K562 (cell line): ENCODE data around the gene FADD. TPM values are rescaled to one million over a fixed set of nuclear protein-coding genes. Genes with fewer than 3 reads are reported as not detected.
A peak's percentile ranks its signal among the peaks of the same experiment; 100 is the strongest.

ENCODE experiments used
- BCOR ChIP-seq: fragments of 450-650 bp; IDR thresholded peaks from 2 replicates; pipeline ENCODE4 v1.6.1; 2016
- C11orf30 ChIP-seq: fragments of 450-650 bp; IDR thresholded peaks from 2 replicates; pipeline ENCODE4 v1.6.1; 2016; ENCODE audit warnings: low read depth, mild to moderate bottlenecking
- CREM ChIP-seq: IDR thresholded peaks from 2 replicates; pipeline ENCODE4 v1.6.1; 2014; ENCODE audit warnings: antibody characterized with exemption, low read depth
- EGR1 ChIP-seq: fragments of 450-650 bp; conservative IDR thresholded peaks from 2 replicates; pipeline ENCODE4 v1.6.1; 2017; ENCODE audit warnings: mild to moderate bottlenecking
- EWSR1 ChIP-seq: fragments of 450-650 bp; IDR thresholded peaks from 2 replicates; pipeline ENCODE4 v1.6.1; 2018; ENCODE audit warnings: borderline replicate concordance, mild to moderate bottlenecking, low read depth, moderate library complexity; ENCODE audit not compliant: partially characterized antibody
- HNRNPLL ChIP-seq: fragments of 200-400 bp; formaldehyde crosslinking; IDR thresholded peaks from 2 replicates; pipeline ENCODE4 v1.6.1; 2017; ENCODE audit warnings: low read length, low read depth, mild to moderate bottlenecking; ENCODE audit not compliant: poor library complexity, severe bottlenecking
- MECOM ChIP-seq: fragments of 250-450 bp; sonication (Bioruptor Pico); IDR thresholded peaks from 2 replicates; pipeline ENCODE4 v1.8.0; 2022; ENCODE audit warnings: inconsistent platforms
- RFX7 ChIP-seq: fragments of 250-450 bp; sonication (Bioruptor Pico); IDR thresholded peaks from 2 replicates; pipeline ENCODE4 v1.5.1; 2021; ENCODE audit warnings: mild to moderate bottlenecking
- SMARCE1 ChIP-seq: fragments of 450-650 bp; IDR thresholded peaks from 2 replicates; pipeline ENCODE4 v1.7.1; 2016; ENCODE audit warnings: mild to moderate bottlenecking
- YY1 ChIP-seq, 3 experiments: IDR thresholded peaks; 2 replicates each; pipeline ENCODE4 v1.6.1; 2011; ENCODE audit warnings: low read length in 2 of 3, mild to moderate bottlenecking in 2 of 3, moderate library complexity in 2 of 3, borderline replicate concordance in 1 of 3, control low read depth in 1 of 3, low read depth in 1 of 3; ENCODE audit not compliant: insufficient read depth in 3 of 3, insufficient replicate concordance in 2 of 3, control insufficient read depth in 1 of 3, insufficient read length in 1 of 3; ENCODE audit errors: extremely low read depth in 1 of 3
- ZBTB9 ChIP-seq: fragments of 450-650 bp; formaldehyde crosslinking; IDR thresholded peaks from 2 replicates; pipeline ENCODE4 v1.4.0; 2020; ENCODE audit warnings: mild to moderate bottlenecking, moderate library complexity
- ZFP30 ChIP-seq: fragments of 250-450 bp; sonication (Bioruptor Pico); IDR thresholded peaks from 2 replicates; pipeline ENCODE4 v1.8.0; 2022; ENCODE audit warnings: moderate library complexity, mild to moderate bottlenecking, inconsistent platforms, borderline replicate concordance
- ZFP91 ChIP-seq: sonication (generic); formaldehyde crosslinking; IDR thresholded peaks from 2 replicates; pipeline ENCODE4 v1.8.0; 2022; ENCODE audit warnings: mild to moderate bottlenecking, missing genetic modification reagents
- ZNF12 ChIP-seq: sonication (generic); formaldehyde crosslinking; IDR thresholded peaks from 2 replicates; pipeline ENCODE4 v1.4.0; 2020; ENCODE audit warnings: mild to moderate bottlenecking, missing genetic modification reagents
- ZNF316 ChIP-seq: fragments of 450-650 bp; IDR thresholded peaks from 2 replicates; pipeline ENCODE4 v1.6.1; 2016
- ZNF41 ChIP-seq: fragments of 250-450 bp; sonication (Bioruptor Pico); conservative IDR thresholded peaks from 2 replicates; pipeline ENCODE4 v1.4.0; 2020; ENCODE audit warnings: mild to moderate bottlenecking
- ZNF431 ChIP-seq: sonication (generic); formaldehyde crosslinking; IDR thresholded peaks from 2 replicates; pipeline ENCODE4 v1.8.0; 2022; ENCODE audit warnings: mild to moderate bottlenecking, missing genetic modification reagents
- ZNF586 ChIP-seq: fragments of 450-650 bp; formaldehyde crosslinking; conservative IDR thresholded peaks from 2 replicates; pipeline ENCODE4 v1.4.0; 2020; ENCODE audit warnings: mild to moderate bottlenecking, moderate library complexity
- polyA plus RNA-seq, 8 experiments: library from polyadenylated mRNA; depleted of rRNA in 4 of 8; stranded (reverse) in 5 of 8; unstranded in 3 of 8; fragments of >200 nt; fragmentation: Nextera tagmentation in 2 of 8; fragmentation: Illumina TruSeq in 1 of 8; extraction: Ambion mirVana in 2 of 8; extraction: Trizol in 1 of 8; gene quantifications; 2 replicates each; pipeline versions ENCODE4 v1.2.1 to v1.2.3, GENCODE V29; 2011 to 2014; ENCODE audit warnings: inconsistent platforms in 1 of 8, missing spikeins in 1 of 8
- total RNA-seq, 7 experiments: library from RNA; depleted of rRNA in 6 of 7; stranded (reverse); fragments of >200 nt in 6 of 7; fragmentation: Illumina TruSeq in 2 of 7; extraction: Trizol in 2 of 7; gene quantifications; 2 replicates each; pipeline versions ENCODE4 v1.2.1 to v1.2.3, GENCODE V29; 2011 to 2021; ENCODE audit warnings: low replicate concordance in 1 of 7
- TF ChIP-seq, protein P1 (sequence below): sonication (generic); formaldehyde crosslinking; IDR thresholded peaks from 2 replicates; pipeline ENCODE4 v1.8.0; 2023; ENCODE audit warnings: mild to moderate bottlenecking, missing genetic modification reagents
- TF ChIP-seq, protein P2 (sequence below): fragments of 450-650 bp; IDR thresholded peaks from 2 replicates; pipeline ENCODE4 v1.6.1; 2016; ENCODE audit warnings: missing biosample characterization, missing genetic modification characterization

The FADD gene
- total and polyA plus RNA-seq, 9 of the 15 experiments (the other 6 are each of a cell fraction or from before 2014, with no cell fraction given) = 0.29 to 26.9 (median 20.4) TPM

- TF ChIP-seq ZBTB9 (CRISPR knock-in tag) = no peak; the same call in 1 of the 2 replicates
- TF ChIP-seq YY1 (IDR thresholded peaks at IDR 0.05; ENCODE audit: borderline replicate concordance in 1 of 3, control insufficient read depth in 1 of 3, extremely low read depth in 1 of 3, insufficient read depth in 3 of 3, insufficient read length in 1 of 3, insufficient replicate concordance in 2 of 3, low read depth in 1 of 3, low read length in 2 of 3) = no peak
- TF ChIP-seq RFX7 = no peak
- TF ChIP-seq SMARCE1 = peak; percentile 84; the same call in 1 of the 2 replicates
- TF ChIP-seq ZNF41 (CRISPR knock-in tag) = no peak
- TF ChIP-seq MECOM (CRISPR knock-in tag) = no peak
- peak; percentile 58; the same call in 1 of the 2 replicates for TF ChIP-seq C11orf30
- TF ChIP-seq ZNF586 (CRISPR knock-in tag) = no peak
- no peak for TF ChIP-seq EWSR1
- TF ChIP-seq EGR1 = peak; percentile 82
- no peak for TF ChIP-seq ZFP91 (CRISPR knock-in tag)
- TF ChIP-seq, protein P1, sequence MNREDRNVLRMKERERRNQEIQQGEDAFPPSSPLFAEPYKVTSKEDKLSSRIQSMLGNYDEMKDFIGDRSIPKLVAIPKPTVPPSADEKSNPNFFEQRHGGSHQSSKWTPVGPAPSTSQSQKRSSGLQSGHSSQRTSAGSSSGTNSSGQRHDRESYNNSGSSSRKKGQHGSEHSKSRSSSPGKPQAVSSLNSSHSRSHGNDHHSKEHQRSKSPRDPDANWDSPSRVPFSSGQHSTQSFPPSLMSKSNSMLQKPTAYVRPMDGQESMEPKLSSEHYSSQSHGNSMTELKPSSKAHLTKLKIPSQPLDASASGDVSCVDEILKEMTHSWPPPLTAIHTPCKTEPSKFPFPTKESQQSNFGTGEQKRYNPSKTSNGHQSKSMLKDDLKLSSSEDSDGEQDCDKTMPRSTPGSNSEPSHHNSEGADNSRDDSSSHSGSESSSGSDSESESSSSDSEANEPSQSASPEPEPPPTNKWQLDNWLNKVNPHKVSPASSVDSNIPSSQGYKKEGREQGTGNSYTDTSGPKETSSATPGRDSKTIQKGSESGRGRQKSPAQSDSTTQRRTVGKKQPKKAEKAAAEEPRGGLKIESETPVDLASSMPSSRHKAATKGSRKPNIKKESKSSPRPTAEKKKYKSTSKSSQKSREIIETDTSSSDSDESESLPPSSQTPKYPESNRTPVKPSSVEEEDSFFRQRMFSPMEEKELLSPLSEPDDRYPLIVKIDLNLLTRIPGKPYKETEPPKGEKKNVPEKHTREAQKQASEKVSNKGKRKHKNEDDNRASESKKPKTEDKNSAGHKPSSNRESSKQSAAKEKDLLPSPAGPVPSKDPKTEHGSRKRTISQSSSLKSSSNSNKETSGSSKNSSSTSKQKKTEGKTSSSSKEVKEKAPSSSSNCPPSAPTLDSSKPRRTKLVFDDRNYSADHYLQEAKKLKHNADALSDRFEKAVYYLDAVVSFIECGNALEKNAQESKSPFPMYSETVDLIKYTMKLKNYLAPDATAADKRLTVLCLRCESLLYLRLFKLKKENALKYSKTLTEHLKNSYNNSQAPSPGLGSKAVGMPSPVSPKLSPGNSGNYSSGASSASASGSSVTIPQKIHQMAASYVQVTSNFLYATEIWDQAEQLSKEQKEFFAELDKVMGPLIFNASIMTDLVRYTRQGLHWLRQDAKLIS = 0 out of 2 replicates have a peak, but pooled peaks have one; percentile 22
- TF ChIP-seq, protein P2, sequence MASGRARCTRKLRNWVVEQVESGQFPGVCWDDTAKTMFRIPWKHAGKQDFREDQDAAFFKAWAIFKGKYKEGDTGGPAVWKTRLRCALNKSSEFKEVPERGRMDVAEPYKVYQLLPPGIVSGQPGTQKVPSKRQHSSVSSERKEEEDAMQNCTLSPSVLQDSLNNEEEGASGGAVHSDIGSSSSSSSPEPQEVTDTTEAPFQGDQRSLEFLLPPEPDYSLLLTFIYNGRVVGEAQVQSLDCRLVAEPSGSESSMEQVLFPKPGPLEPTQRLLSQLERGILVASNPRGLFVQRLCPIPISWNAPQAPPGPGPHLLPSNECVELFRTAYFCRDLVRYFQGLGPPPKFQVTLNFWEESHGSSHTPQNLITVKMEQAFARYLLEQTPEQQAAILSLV (tag) = no peak
- peak; percentile 51 for TF ChIP-seq ZNF316
- TF ChIP-seq ZNF12 (CRISPR knock-in tag) = 0 out of 2 replicates have a peak, but pooled peaks have one; percentile 11
- no peak; the same call in 1 of the 2 replicates for TF ChIP-seq ZNF431 (CRISPR knock-in tag)
- peak; percentile 68 for TF ChIP-seq HNRNPLL
- TF ChIP-seq CREM = peak; percentile 58
- peak; percentile 49; the same call in 1 of the 2 replicates for TF ChIP-seq BCOR
- TF ChIP-seq ZFP30 (CRISPR knock-in tag) = no peak
These were observed 812 bp downstream of the FADD start (continued) for GRCh38 chr11:70203751-70204465.
